ENCODE results near the gene PA2G4. TPM values are rescaled to one million over a fixed set of nuclear protein-coding genes. Genes with fewer than 3 reads are reported as not detected.
A peak's percentile ranks its signal among the peaks of the same experiment; 100 is the strongest.

Gene PA2G4
- total and polyA plus RNA-seq, 2 experiments from 2014 or later: 132 to 235 TPM

GRCh38 chr12:56128670-56129205, 24.4 kb downstream of the PA2G4 start:
- no peak for TF ChIP-seq CTCF (IDR thresholded peaks at IDR 0.05; ENCODE audit: low read depth, low read length)
- Histone ChIP-seq H3K27ac (peak overlapping the region; percentile 58), H3K9me3 (ENCODE audit: low read depth) (no peaks in the 10 kb centered on the region), H3K4me1 (ENCODE audit: low read depth) (peaks cover 22% of the 10 kb centered on the region), H3K4me3 (peak overlapping the region; percentile 66), H3K27me3 (no peaks in the 10 kb centered on the region), H3K36me3 (peaks cover 15% of the 10 kb centered on the region)
- peak in 1 of 2 donors; percentile 15 for DNase-seq (ENCODE audit: low read depth in 1 of 2, low spot score in 1 of 2)

GRCh38 chr12:56129206-56129941, 25.0 kb downstream of the PA2G4 start:
- DNase-seq (ENCODE audit: low read depth in 1 of 2, low spot score in 1 of 2): peak; percentile 62 to 68
- TF ChIP-seq CTCF (IDR thresholded peaks at IDR 0.05; ENCODE audit: low read depth, low read length): no peak
- Histone ChIP-seq H3K27ac (peak overlapping the region; percentile 58), H3K36me3 (peaks cover 20% of the 10 kb centered on the region), H3K9me3 (ENCODE audit: low read depth) (no peaks in the 10 kb centered on the region), H3K27me3 (no peaks in the 10 kb centered on the region), H3K4me3 (peak overlapping the region; percentile 66), H3K4me1 (ENCODE audit: low read depth) (peaks cover 22% of the 10 kb centered on the region)

GRCh38 chr12:56129942-56130495, 25.7 kb downstream of the PA2G4 start:
- no peaks in the 10 kb centered on the region for H3K9me3 ChIP-seq (ENCODE audit: low read depth)
- H3K4me3 ChIP-seq: no peak overlapping the region
- TF ChIP-seq CTCF (IDR thresholded peaks at IDR 0.05; ENCODE audit: low read depth, low read length): no peak
- no peak overlapping the region for H3K27ac ChIP-seq
- DNase-seq (ENCODE audit: low read depth in 1 of 2, low spot score in 1 of 2): no peak
- H3K27me3 ChIP-seq: no peaks in the 10 kb centered on the region
- peaks cover 22% of the 10 kb centered on the region for H3K4me1 ChIP-seq (ENCODE audit: low read depth)
- H3K36me3 ChIP-seq: peaks cover 20% of the 10 kb centered on the region

GRCh38 chr12:56130876-56131275, 26.5 kb downstream of the PA2G4 start:
- TF ChIP-seq CTCF (IDR thresholded peaks at IDR 0.05; ENCODE audit: low read depth, low read length): no peak
- H3K27ac ChIP-seq: no peak overlapping the region
- peaks cover 20% of the 10 kb centered on the region for H3K36me3 ChIP-seq
- DNase-seq (ENCODE audit: low read depth in 1 of 2, low spot score in 1 of 2): no peak
- no peaks in the 10 kb centered on the region for H3K9me3 ChIP-seq (ENCODE audit: low read depth)
- H3K4me1 ChIP-seq (ENCODE audit: low read depth): peaks cover 22% of the 10 kb centered on the region
- no peaks in the 10 kb centered on the region for H3K27me3 ChIP-seq
- H3K4me3 ChIP-seq: no peak overlapping the region

GRCh38 chr12:56134897-56135296, 30.5 kb downstream of the PA2G4 start:
- Histone ChIP-seq H3K27me3 (no peaks in the 10 kb centered on the region), H3K9me3 (ENCODE audit: low read depth) (no peaks in the 10 kb centered on the region), H3K27ac (no peak overlapping the region), H3K4me1 (ENCODE audit: low read depth) (peaks cover under 1% of the 10 kb centered on the region), H3K36me3 (peaks cover 45% of the 10 kb centered on the region), H3K4me3 (no peak overlapping the region)
- no peak for DNase-seq (ENCODE audit: low read depth in 1 of 2, low spot score in 1 of 2)
- TF ChIP-seq CTCF (IDR thresholded peaks at IDR 0.05; ENCODE audit: low read depth, low read length): no peak
